T-helper 2 cell treated with Interferon-gamma antibody and Interleukin-4, amounts not matched to agents 5 μg/mL and 100 μg/mL, for 36 hours (primary cell): Measurements from ENCODE around the gene SYCE1.
A peak's percentile ranks its signal among the peaks of the same experiment; 100 is the strongest.
"Not testable (repeated sequence)": the region's sequence is repeated elsewhere in the genome, so short reads cannot be mapped to it uniquely, and the experiment has no call there.

ENCODE experiments used
- DNase-seq: peaks from one replicate; pipeline ENCODE4 v3.0.0; 2021; ENCODE audit warnings: low spot score
- H3K27ac Mint-ChIP-seq: one replicate; pipeline ENCODE4 v1.8.0; 2021; ENCODE audit warnings: mild to moderate bottlenecking, mixed read lengths
- H3K27me3 Mint-ChIP-seq: one replicate; pipeline ENCODE4 v1.8.0; 2021; ENCODE audit warnings: low read depth, mixed read lengths
- H3K36me3 Mint-ChIP-seq: one replicate; pipeline ENCODE4 v1.8.0; 2021; ENCODE audit warnings: low read depth, mixed read lengths
- H3K4me1 Mint-ChIP-seq: one replicate; pipeline ENCODE4 v1.8.0; 2021; ENCODE audit warnings: low read depth, mixed read lengths
- H3K4me3 Mint-ChIP-seq: one replicate; pipeline ENCODE4 v1.8.0; 2022; ENCODE audit warnings: mild to moderate bottlenecking, moderate library complexity, mixed read lengths
- H3K9me3 Mint-ChIP-seq: one replicate; pipeline ENCODE4 v1.8.0; 2021; ENCODE audit warnings: mixed read lengths

Gene SYCE1

GRCh38 chr10:133534417-133534816 lies 31.0 kb downstream of the SYCE1 start:
- no peak for DNase-seq
- peaks cover 27% of the 10 kb centered on the region for H3K27me3 Mint-ChIP-seq
- H3K27ac Mint-ChIP-seq, result no peak overlapping the region
- H3K4me3 Mint-ChIP-seq, result no peak overlapping the region
- H3K9me3 Mint-ChIP-seq, result no peaks in the 10 kb centered on the region
- H3K4me1 Mint-ChIP-seq, result peaks cover 8% of the 10 kb centered on the region
- no peaks in the 10 kb centered on the region for H3K36me3 Mint-ChIP-seq

GRCh38 chr10:133532871-133533270 lies 32.5 kb downstream of the SYCE1 start:
- no peaks in the 10 kb centered on the region for H3K36me3 Mint-ChIP-seq
- H3K4me1 Mint-ChIP-seq, result peaks cover 12% of the 10 kb centered on the region
- H3K27ac Mint-ChIP-seq, result no peak overlapping the region
- no peak for DNase-seq
- peaks cover 36% of the 10 kb centered on the region for H3K27me3 Mint-ChIP-seq
- no peaks in the 10 kb centered on the region for H3K9me3 Mint-ChIP-seq
- no peak overlapping the region for H3K4me3 Mint-ChIP-seq

- Mint-ChIP-seq H3K27me3 (peaks cover 52% of the 10 kb centered on the region), H3K4me3 (no peak overlapping the region), H3K4me1 (peaks cover 12% of the 10 kb centered on the region), H3K9me3 (no peaks in the 10 kb centered on the region), H3K36me3 (no peaks in the 10 kb centered on the region), H3K27ac (no peak overlapping the region)
- no peak for DNase-seq
Measured at GRCh38 chr10:133530506-133530905, 34.9 kb downstream of the SYCE1 start.

GRCh38 chr10:133529576-133529946 lies 35.8 kb downstream of the SYCE1 start:
- no peak overlapping the region for H3K27ac Mint-ChIP-seq
- H3K4me3 Mint-ChIP-seq, result peak overlapping the region; percentile 61
- peaks cover 53% of the 10 kb centered on the region for H3K27me3 Mint-ChIP-seq

GRCh38 chr10:133528845-133529575 lies 36.4 kb downstream of the SYCE1 start:
- H3K27ac Mint-ChIP-seq, result peak overlapping the region; percentile 45
- H3K27me3 Mint-ChIP-seq, result peaks cover 53% of the 10 kb centered on the region
- H3K4me1 Mint-ChIP-seq, result peaks cover 12% of the 10 kb centered on the region
- no peak for DNase-seq
- H3K36me3 Mint-ChIP-seq, result no peaks in the 10 kb centered on the region
- peak overlapping the region; percentile 54 for H3K4me3 Mint-ChIP-seq
- H3K9me3 Mint-ChIP-seq, result no peaks in the 10 kb centered on the region

More at GRCh38 chr10:133529576-133529946, 35.8 kb downstream of the SYCE1 start:
- DNase-seq, result no peak
- Mint-ChIP-seq H3K4me1 (peaks cover 12% of the 10 kb centered on the region), H3K9me3 (no peaks in the 10 kb centered on the region), H3K36me3 (no peaks in the 10 kb centered on the region)

GRCh38 chr10:133528296-133528844 lies 37.0 kb downstream of the SYCE1 start:
- Mint-ChIP-seq H3K4me1 (peaks cover 12% of the 10 kb centered on the region), H3K4me3 (no peak overlapping the region), H3K9me3 (peaks cover 3% of the 10 kb centered on the region), H3K36me3 (no peaks in the 10 kb centered on the region), H3K27me3 (peaks cover 54% of the 10 kb centered on the region), H3K27ac (no peak overlapping the region)
- DNase-seq, result no peak

- H3K9me3 Mint-ChIP-seq, result peaks cover 8% of the 10 kb centered on the region
- no peak for DNase-seq
- H3K4me1 Mint-ChIP-seq, result peaks cover 12% of the 10 kb centered on the region
- no peak overlapping the region for H3K4me3 Mint-ChIP-seq
- H3K36me3 Mint-ChIP-seq, result no peaks in the 10 kb centered on the region
- H3K27ac Mint-ChIP-seq, result no peak overlapping the region
- H3K27me3 Mint-ChIP-seq, result peaks cover 59% of the 10 kb centered on the region
Measured at GRCh38 chr10:133527771-133528271, 37.6 kb downstream of the SYCE1 start.

GRCh38 chr10:133526957-133527588 lies 38.3 kb downstream of the SYCE1 start, which contains the start of gene CYP2E1:
TSS of gene CYP2E1 (plus strand) at chr10:133527363. CDS start at chr10:133527396, 33 bp downstream.
- Mint-ChIP-seq H3K36me3 (no peaks in the 10 kb centered on the region), H3K27me3 (peaks cover 62% of the 10 kb centered on the region), H3K4me1 (peaks cover 12% of the 10 kb centered on the region), H3K4me3 (no peak within 1 kb of the TSS), H3K27ac (no peak within 1 kb of the TSS), H3K9me3 (peaks cover 12% of the 10 kb centered on the region)
- no peak for DNase-seq

- H3K9me3 Mint-ChIP-seq, result peaks cover 12% of the 10 kb centered on the region
- no peaks in the 10 kb centered on the region for H3K36me3 Mint-ChIP-seq
- H3K27me3 Mint-ChIP-seq, result peaks cover 60% of the 10 kb centered on the region
- no peak overlapping the region for H3K4me3 Mint-ChIP-seq
- peaks cover 11% of the 10 kb centered on the region for H3K4me1 Mint-ChIP-seq
- H3K27ac Mint-ChIP-seq, result no peak overlapping the region
- DNase-seq, result no peak
Measured at GRCh38 chr10:133525444-133525843, 39.9 kb downstream of the SYCE1 start.

- no peak for DNase-seq
- Mint-ChIP-seq H3K27me3 (peaks cover 49% of the 10 kb centered on the region), H3K36me3 (no peaks in the 10 kb centered on the region), H3K4me3 (no peak overlapping the region), H3K27ac (no peak overlapping the region), H3K4me1 (peaks cover 7% of the 10 kb centered on the region), H3K9me3 (peaks cover 12% of the 10 kb centered on the region)
Measured at GRCh38 chr10:133523631-133524203, 41.7 kb downstream of the SYCE1 start.

- Mint-ChIP-seq H3K36me3 (no peaks in the 10 kb centered on the region), H3K27ac (no peak overlapping the region), H3K27me3 (peaks cover 45% of the 10 kb centered on the region), H3K9me3 (peaks cover 12% of the 10 kb centered on the region), H3K4me1 (peaks cover 7% of the 10 kb centered on the region), H3K4me3 (peak overlapping the region; percentile 41)
- DNase-seq, result peak; percentile 84
Measured at GRCh38 chr10:133520193-133520738, 45.1 kb downstream of the SYCE1 start.

- not testable (repeated sequence) for H3K36me3 Mint-ChIP-seq, H3K4me1 Mint-ChIP-seq, DNase-seq, H3K27ac Mint-ChIP-seq, H3K4me3 Mint-ChIP-seq
- Mint-ChIP-seq H3K9me3 (peaks cover 10% of the 10 kb centered on the region), H3K27me3 (peaks cover 50% of the 10 kb centered on the region)
Measured at GRCh38 chr10:133518517-133518916, 46.9 kb downstream of the SYCE1 start.

- Mint-ChIP-seq H3K9me3 (no peaks in the 10 kb centered on the region), H3K36me3 (no peaks in the 10 kb centered on the region), H3K4me3 (no peak overlapping the region), H3K27ac (no peak overlapping the region), H3K4me1 (peaks cover 7% of the 10 kb centered on the region), H3K27me3 (peaks cover 46% of the 10 kb centered on the region)
- no peak for DNase-seq
Measured at GRCh38 chr10:133516057-133516456, 49.3 kb downstream of the SYCE1 start.

- DNase-seq, result no peak
- no peak overlapping the region for H3K27ac Mint-ChIP-seq
- no peaks in the 10 kb centered on the region for H3K9me3 Mint-ChIP-seq
- no peaks in the 10 kb centered on the region for H3K36me3 Mint-ChIP-seq
- H3K4me1 Mint-ChIP-seq, result peaks cover 5% of the 10 kb centered on the region
- H3K4me3 Mint-ChIP-seq, result no peak overlapping the region
- peaks cover 42% of the 10 kb centered on the region for H3K27me3 Mint-ChIP-seq
Measured at GRCh38 chr10:133515471-133515870, 49.9 kb downstream of the SYCE1 start.
